Measurements from ENCODE around the gene METTL27.

- TF ChIP-seq REST (IDR thresholded peaks at IDR 0.05) (no peak), SP1 (IDR thresholded peaks at IDR 0.05) (no peak), CTCF (IDR thresholded peaks at IDR 0.05; ENCODE audit: low read depth, low read length, missing input control) (no peak), EGR1 (IDR thresholded peaks at IDR 0.05; ENCODE audit: low read depth in 2 of 2) (no peak), GABPA (IDR thresholded peaks at IDR 0.05 in 1 of 2, conservative IDR thresholded peaks at IDR 0.05 in 1 of 2) (no peak), YY1 (IDR thresholded peaks at IDR 0.05) (no peak), RAD21 (IDR thresholded peaks at IDR 0.05) (no peak), FOXA1 (IDR thresholded peaks at IDR 0.05) (no peak), TAF1 (conservative IDR thresholded peaks at IDR 0.05) (no peak), MAX (IDR thresholded peaks at IDR 0.05) (no peak), FOXA2 (IDR thresholded peaks at IDR 0.05) (no peak), HNF4G (IDR thresholded peaks at IDR 0.05) (no peak), ATF3 (IDR thresholded peaks at IDR 0.05) (no peak)
Observed at GRCh38 chr7:73830681-73831583, 11.4 kb downstream of the METTL27 start, which contains the start of gene CLDN4.

Data from liver (tissue), 3 donors.